HepG2 (cell line): ENCODE measurements around the gene EML2. TPM values are rescaled to one million over a fixed set of nuclear protein-coding genes. Genes with fewer than 3 reads are reported as not detected.

ENCODE experiments used
- CAMTA2 ChIP-seq: sonication (generic); formaldehyde crosslinking; IDR thresholded peaks from 2 replicates; pipeline ENCODE4 v1.4.0; 2020; ENCODE audit warnings: mild to moderate bottlenecking, missing genetic modification reagents, borderline replicate concordance
- EHMT2 ChIP-seq: fragments of 200-600 bp; sonication (generic); IDR thresholded peaks from 2 replicates; pipeline ENCODE4 v1.7.0; 2017; ENCODE audit warnings: antibody characterized with exemption, low read depth, low read length, borderline replicate concordance
- FOXA1 ChIP-seq, 2 experiments: fragments of 450-650 bp in 1 of 2; sonication (generic) in 1 of 2; formaldehyde crosslinking in 1 of 2; IDR thresholded peaks; 2 replicates each; pipeline versions ENCODE4 v1.4.0 to v1.6.1; 2016 to 2020; ENCODE audit warnings: missing genetic modification reagents in 1 of 2
- FOXP1 ChIP-seq, 2 experiments: fragments of 450-650 bp in 1 of 2; IDR thresholded peaks; 2 replicates each; pipeline ENCODE4 v1.6.1; 2017 to 2018; ENCODE audit warnings: antibody characterized with exemption in 1 of 2
- GATAD2A ChIP-seq: IDR thresholded peaks from 2 replicates; pipeline ENCODE4 v1.6.1; 2016
- HIC2 ChIP-seq: sonication (generic); formaldehyde crosslinking; IDR thresholded peaks from 2 replicates; pipeline ENCODE4 v1.9.0; 2022; ENCODE audit warnings: low read depth, missing genetic modification reagents
- PRMT3 ChIP-seq: sonication (generic); formaldehyde crosslinking; IDR thresholded peaks from 2 replicates; pipeline ENCODE4 v1.8.1; 2022; ENCODE audit warnings: low read depth, mild to moderate bottlenecking, moderate library complexity, missing genetic modification reagents, borderline replicate concordance
- RARG ChIP-seq: sonication (generic); formaldehyde crosslinking; IDR thresholded peaks from 2 replicates; pipeline ENCODE4 v1.4.0; 2020; ENCODE audit warnings: low read depth, mild to moderate bottlenecking, missing genetic modification reagents
- SRSF4 ChIP-seq: fragments of 200-400 bp; formaldehyde crosslinking; IDR thresholded peaks from one replicate; pipeline ENCODE4 v1.6.1; 2018; ENCODE audit warnings: mild to moderate bottlenecking, low read depth, low read length, moderate library complexity; ENCODE audit not compliant: poor library complexity, severe bottlenecking
- TIGD3 ChIP-seq: sonication (generic); formaldehyde crosslinking; IDR thresholded peaks from 2 replicates; pipeline ENCODE4 v1.5.1; 2020; ENCODE audit warnings: mild to moderate bottlenecking, missing genetic modification reagents, borderline replicate concordance
- ZNF230 ChIP-seq: sonication (generic); formaldehyde crosslinking; IDR thresholded peaks from 2 replicates; pipeline ENCODE4 v1.4.0; 2020; ENCODE audit warnings: mild to moderate bottlenecking, missing genetic modification reagents
- polyA plus RNA-seq, 8 experiments: library from polyadenylated mRNA; depleted of rRNA in 3 of 8; stranded (reverse) in 7 of 8; unstranded in 1 of 8; fragments of >200 nt; fragmentation: Illumina TruSeq in 4 of 8; extraction: Trizol in 4 of 8; gene quantifications; 2 replicates each; pipeline versions ENCODE4 v1.2.1 to v1.2.3, GENCODE V29; 2011 to 2016; ENCODE audit warnings: low read depth in 4 of 8, missing spikeins in 1 of 8, mixed read lengths in 1 of 8; ENCODE audit not compliant: insufficient read depth in 1 of 8
- total RNA-seq, 5 experiments: library from RNA; depleted of rRNA; stranded (reverse); fragments of >200 nt; fragmentation: Illumina TruSeq; extraction: Trizol; gene quantifications; 2 replicates each; pipeline ENCODE4 v1.2.3, GENCODE V29; 2016; ENCODE audit warnings: low read depth in 1 of 5
- TF ChIP-seq, protein P1 (sequence below): sonication (generic); formaldehyde crosslinking; IDR thresholded peaks from 2 replicates; pipeline ENCODE4 v1.8.0; 2022; ENCODE audit warnings: mild to moderate bottlenecking, missing genetic modification reagents; ENCODE audit not compliant: insufficient replicate concordance
- TF ChIP-seq, protein P2 (sequence below): sonication (generic); formaldehyde crosslinking; IDR thresholded peaks from 2 replicates; pipeline ENCODE4 v1.4.0; 2020; ENCODE audit warnings: missing genetic modification reagents
- TF ChIP-seq, protein P3 (sequence below): IDR thresholded peaks from 2 replicates; pipeline ENCODE4 v1.6.1; 2012; ENCODE audit warnings: low read length, improper control_type of control experiment
- TF ChIP-seq, protein P4 (sequence below): sonication (generic); formaldehyde crosslinking; IDR thresholded peaks from 2 replicates; pipeline ENCODE4 v1.5.1; 2020; ENCODE audit warnings: missing genetic modification reagents, mild to moderate bottlenecking, borderline replicate concordance

The EML2 gene
- total and polyA plus RNA-seq, 2 of the 13 experiments (the other 11 are each of a cell fraction or from before 2014, with no cell fraction given) = 7.3 to 12.9 TPM

GRCh38 chr19:45657520-45658167, 18.4 kb upstream of the EML2 start (continued):
- TF ChIP-seq HIC2 (CRISPR knock-in tag) (no peak), PRMT3 (no peak), FOXA1 (IDR thresholded peaks at IDR 0.05) (no peak), FOXA1 (CRISPR knock-in tag; IDR thresholded peaks at IDR 0.05) (peak; percentile 83), FOXP1 (IDR thresholded peaks at IDR 0.05) (no peak), FOXP1 (CRISPR knock-in tag; IDR thresholded peaks at IDR 0.05) (0 out of 2 replicates have a peak, but pooled peaks have one; percentile 20), EHMT2 (no peak), SRSF4 (no peak), TIGD3 (CRISPR knock-in tag) (no peak), CAMTA2 (CRISPR knock-in tag) (no peak), ZNF230 (CRISPR knock-in tag) (no peak), RARG (CRISPR knock-in tag) (no peak), GATAD2A (CRISPR knock-in tag) (peak; percentile 67; the same call in 1 of the 2 replicates)
- TF ChIP-seq, protein P1, sequence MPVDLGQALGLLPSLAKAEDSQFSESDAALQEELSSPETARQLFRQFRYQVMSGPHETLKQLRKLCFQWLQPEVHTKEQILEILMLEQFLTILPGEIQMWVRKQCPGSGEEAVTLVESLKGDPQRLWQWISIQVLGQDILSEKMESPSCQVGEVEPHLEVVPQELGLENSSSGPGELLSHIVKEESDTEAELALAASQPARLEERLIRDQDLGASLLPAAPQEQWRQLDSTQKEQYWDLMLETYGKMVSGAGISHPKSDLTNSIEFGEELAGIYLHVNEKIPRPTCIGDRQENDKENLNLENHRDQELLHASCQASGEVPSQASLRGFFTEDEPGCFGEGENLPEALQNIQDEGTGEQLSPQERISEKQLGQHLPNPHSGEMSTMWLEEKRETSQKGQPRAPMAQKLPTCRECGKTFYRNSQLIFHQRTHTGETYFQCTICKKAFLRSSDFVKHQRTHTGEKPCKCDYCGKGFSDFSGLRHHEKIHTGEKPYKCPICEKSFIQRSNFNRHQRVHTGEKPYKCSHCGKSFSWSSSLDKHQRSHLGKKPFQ (CRISPR knock-in tag) = no peak
- TF ChIP-seq, protein P2, sequence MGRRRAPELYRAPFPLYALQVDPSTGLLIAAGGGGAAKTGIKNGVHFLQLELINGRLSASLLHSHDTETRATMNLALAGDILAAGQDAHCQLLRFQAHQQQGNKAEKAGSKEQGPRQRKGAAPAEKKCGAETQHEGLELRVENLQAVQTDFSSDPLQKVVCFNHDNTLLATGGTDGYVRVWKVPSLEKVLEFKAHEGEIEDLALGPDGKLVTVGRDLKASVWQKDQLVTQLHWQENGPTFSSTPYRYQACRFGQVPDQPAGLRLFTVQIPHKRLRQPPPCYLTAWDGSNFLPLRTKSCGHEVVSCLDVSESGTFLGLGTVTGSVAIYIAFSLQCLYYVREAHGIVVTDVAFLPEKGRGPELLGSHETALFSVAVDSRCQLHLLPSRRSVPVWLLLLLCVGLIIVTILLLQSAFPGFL (CRISPR knock-in tag) = no peak
- TF ChIP-seq, protein P3, sequence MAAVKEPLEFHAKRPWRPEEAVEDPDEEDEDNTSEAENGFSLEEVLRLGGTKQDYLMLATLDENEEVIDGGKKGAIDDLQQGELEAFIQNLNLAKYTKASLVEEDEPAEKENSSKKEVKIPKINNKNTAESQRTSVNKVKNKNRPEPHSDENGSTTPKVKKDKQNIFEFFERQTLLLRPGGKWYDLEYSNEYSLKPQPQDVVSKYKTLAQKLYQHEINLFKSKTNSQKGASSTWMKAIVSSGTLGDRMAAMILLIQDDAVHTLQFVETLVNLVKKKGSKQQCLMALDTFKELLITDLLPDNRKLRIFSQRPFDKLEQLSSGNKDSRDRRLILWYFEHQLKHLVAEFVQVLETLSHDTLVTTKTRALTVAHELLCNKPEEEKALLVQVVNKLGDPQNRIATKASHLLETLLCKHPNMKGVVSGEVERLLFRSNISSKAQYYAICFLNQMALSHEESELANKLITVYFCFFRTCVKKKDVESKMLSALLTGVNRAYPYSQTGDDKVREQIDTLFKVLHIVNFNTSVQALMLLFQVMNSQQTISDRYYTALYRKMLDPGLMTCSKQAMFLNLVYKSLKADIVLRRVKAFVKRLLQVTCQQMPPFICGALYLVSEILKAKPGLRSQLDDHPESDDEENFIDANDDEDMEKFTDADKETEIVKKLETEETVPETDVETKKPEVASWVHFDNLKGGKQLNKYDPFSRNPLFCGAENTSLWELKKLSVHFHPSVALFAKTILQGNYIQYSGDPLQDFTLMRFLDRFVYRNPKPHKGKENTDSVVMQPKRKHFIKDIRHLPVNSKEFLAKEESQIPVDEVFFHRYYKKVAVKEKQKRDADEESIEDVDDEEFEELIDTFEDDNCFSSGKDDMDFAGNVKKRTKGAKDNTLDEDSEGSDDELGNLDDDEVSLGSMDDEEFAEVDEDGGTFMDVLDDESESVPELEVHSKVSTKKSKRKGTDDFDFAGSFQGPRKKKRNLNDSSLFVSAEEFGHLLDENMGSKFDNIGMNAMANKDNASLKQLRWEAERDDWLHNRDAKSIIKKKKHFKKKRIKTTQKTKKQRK = no peak
- TF ChIP-seq, protein P4, sequence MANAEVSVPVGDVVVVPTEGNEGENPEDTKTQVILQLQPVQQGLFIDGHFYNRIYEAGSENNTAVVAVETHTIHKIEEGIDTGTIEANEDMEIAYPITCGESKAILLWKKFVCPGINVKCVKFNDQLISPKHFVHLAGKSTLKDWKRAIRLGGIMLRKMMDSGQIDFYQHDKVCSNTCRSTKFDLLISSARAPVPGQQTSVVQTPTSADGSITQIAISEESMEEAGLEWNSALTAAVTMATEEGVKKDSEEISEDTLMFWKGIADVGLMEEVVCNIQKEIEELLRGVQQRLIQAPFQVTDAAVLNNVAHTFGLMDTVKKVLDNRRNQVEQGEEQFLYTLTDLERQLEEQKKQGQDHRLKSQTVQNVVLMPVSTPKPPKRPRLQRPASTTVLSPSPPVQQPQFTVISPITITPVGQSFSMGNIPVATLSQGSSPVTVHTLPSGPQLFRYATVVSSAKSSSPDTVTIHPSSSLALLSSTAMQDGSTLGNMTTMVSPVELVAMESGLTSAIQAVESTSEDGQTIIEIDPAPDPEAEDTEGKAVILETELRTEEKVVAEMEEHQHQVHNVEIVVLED (CRISPR knock-in tag) = no peak
